Placental pericyte (primary cell): Measurements from ENCODE around the gene SBF1. TPM values are rescaled to one million over a fixed set of nuclear protein-coding genes. Genes with fewer than 3 reads are reported as not detected.

Source experiments
- total RNA-seq: library from RNA; depleted of rRNA; stranded (reverse); fragments of >200 nt; gene quantifications from 2 replicates; pipeline ENCODE4 v1.2.3, GENCODE V29; 2012

Gene SBF1, protein sequence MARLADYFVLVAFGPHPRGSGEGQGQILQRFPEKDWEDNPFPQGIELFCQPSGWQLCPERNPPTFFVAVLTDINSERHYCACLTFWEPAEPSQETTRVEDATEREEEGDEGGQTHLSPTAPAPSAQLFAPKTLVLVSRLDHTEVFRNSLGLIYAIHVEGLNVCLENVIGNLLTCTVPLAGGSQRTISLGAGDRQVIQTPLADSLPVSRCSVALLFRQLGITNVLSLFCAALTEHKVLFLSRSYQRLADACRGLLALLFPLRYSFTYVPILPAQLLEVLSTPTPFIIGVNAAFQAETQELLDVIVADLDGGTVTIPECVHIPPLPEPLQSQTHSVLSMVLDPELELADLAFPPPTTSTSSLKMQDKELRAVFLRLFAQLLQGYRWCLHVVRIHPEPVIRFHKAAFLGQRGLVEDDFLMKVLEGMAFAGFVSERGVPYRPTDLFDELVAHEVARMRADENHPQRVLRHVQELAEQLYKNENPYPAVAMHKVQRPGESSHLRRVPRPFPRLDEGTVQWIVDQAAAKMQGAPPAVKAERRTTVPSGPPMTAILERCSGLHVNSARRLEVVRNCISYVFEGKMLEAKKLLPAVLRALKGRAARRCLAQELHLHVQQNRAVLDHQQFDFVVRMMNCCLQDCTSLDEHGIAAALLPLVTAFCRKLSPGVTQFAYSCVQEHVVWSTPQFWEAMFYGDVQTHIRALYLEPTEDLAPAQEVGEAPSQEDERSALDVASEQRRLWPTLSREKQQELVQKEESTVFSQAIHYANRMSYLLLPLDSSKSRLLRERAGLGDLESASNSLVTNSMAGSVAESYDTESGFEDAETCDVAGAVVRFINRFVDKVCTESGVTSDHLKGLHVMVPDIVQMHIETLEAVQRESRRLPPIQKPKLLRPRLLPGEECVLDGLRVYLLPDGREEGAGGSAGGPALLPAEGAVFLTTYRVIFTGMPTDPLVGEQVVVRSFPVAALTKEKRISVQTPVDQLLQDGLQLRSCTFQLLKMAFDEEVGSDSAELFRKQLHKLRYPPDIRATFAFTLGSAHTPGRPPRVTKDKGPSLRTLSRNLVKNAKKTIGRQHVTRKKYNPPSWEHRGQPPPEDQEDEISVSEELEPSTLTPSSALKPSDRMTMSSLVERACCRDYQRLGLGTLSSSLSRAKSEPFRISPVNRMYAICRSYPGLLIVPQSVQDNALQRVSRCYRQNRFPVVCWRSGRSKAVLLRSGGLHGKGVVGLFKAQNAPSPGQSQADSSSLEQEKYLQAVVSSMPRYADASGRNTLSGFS (N-terminal part only)
- total RNA-seq: 110 TPM in 2 replicates

DNA sequence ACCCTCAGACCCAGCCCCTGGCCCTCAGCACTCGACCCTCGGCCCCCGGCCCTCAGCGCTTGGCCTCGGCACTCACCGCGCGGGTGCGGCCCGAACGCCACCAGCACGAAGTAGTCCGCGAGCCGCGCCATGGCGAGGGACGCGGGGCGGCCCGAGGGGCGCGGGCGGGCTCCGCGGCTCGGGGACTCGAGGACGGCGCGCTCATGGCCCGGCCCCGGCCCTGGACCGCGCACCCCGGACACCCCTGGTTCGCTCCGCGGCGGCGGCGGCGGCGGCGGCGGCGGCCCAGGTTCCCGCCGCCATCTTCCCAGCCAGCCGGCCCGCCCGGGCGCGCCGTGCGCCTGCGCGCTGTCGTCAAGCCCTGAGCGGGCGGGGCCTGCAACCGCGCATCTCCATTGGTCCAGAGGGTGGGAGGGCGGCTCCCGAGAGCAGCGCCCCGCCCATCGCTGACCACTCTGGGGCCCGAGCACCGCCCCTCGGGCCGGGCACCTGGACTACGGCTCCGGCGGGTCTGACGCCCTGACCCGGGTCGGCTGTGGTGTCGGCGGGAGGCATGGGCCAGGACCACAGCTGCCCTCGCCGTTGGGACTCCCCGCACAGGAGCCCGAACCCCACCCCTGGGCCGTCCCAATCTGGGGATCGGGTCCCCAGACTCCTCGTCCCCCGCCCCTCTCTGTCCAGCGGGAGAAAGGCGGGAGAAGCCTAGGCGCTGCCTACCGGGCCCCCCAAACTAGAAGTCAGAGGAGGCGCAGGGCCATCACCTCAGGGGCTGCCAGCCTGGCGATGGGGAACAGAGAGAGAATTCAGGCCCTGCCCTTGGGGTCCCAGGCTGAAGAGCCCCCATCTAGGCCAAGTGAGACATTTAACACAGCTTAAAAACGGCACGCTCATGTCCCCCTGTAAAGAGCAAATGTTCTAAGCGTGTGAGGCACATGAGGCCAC lies at the start of gene SBF1:
Gene SBF1 (minus strand): TSS at position 326 of the 942 bp plus-strand sequence. CDS start 195 bp downstream, at position 131.

DNA sequence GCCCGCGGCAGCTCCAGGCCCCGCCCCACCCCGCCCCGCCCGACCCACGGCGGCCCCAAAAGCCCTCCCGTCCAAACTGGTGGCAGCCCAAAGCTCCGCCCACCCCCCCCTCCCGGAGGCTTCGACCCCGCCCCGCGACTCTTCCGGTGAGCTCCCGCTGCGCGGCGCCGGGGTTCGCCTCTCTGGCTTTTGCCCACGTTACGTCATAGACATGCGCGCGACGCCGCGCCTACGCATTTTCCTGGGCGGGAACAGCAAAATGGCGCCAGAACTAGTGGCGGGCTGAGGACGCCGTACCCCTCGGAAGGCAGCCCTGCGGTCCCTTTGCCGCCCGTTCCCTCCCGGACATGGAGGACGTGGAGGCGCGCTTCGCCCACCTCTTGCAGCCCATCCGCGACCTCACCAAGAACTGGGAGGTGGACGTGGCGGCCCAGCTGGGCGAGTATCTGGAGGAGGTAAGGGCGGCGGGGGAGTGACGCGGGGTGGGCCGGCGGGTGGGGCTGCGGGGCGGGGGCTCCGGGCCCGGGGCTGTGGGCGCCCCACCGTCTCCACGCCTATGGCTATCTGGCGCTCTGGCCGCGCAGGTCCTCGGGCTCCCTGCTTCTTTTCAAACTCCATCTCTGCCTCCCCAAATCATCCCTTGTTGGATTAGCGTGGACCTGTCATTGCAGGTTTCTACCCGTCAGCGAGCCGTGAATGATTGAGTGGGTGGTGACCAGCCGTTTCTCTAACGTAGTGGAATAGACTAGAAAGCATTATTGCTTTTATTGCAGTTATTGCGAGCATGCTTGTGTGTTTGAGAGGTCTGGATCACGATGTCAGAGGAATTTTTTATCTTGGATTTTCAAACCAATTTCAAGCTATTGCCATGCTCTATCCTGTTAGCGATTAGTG lies 33.4 kb upstream of the SBF1 start, which contains the start of gene NCAPH2:
Gene NCAPH2 (plus strand): TSS at position 234 of the 894 bp plus-strand sequence. CDS start 114 bp downstream, at position 348.

GRCh38 chr22:50507421-50507990 lies 32.7 kb upstream of the SBF1 start, which contains the start of gene LMF2:
Gene LMF2 (minus strand): TSS chr22:50507702. CDS start chr22:50507675, 27 bp downstream.

GRCh38 chr22:50486561-50487289 lies 11.9 kb upstream of the SBF1 start, which contains the start of gene MIOX:
Gene MIOX (plus strand): TSS chr22:50486859. CDS start chr22:50486898, 39 bp downstream.

DNA sequence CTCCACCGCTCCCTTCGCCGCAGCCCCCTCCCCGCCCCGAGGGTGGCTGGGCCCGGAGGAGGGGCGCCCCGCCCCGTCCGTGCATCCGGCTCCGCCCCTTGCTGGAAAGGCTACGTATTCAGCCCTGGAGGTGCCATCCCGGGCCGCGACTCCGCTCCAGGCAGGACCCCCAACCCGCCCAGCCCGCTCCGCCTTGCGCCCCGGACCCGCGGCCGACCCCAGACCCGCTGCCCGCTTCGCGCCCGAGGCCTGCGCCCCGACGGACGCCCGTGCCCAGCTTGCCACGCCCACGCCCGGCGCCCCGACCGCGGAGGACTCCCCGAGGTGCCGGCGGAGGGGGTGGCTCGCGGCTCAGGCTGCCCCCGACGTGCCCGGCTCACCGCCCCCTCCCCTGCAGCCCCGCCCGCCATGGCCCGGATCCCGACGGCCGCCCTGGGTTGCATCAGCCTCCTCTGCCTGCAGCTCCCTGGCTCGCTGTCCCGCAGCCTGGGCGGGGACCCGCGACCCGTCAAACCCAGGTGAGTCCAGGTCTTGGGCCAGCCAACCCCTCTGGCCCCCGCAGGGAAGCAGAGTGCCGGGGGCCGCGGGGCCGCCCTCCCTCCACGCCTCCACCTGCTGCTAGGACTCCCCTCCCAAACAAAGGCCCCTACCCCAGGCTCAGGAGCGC lies 6.7 kb upstream of the SBF1 start, which contains the start of gene ADM2:
Gene ADM2 (plus strand): TSS at position 104 of the 667 bp plus-strand sequence. CDS start 305 bp downstream, at position 409.

Other genes with a start within 250 kb of the SBF1 start
- 25.4 and 38.9 TPM in 2 replicates for gene TUBGCP6, start 230.0 kb downstream of the SBF1 start, total RNA-seq
- gene HDAC10, start 223.8 kb downstream of the SBF1 start, total RNA-seq: 20.4 and 24.1 TPM in 2 replicates
- 41.5 and 55.6 TPM in 2 replicates for gene MAPK12, start 213.4 kb downstream of the SBF1 start, total RNA-seq
- gene MAPK11, start 204.7 kb downstream of the SBF1 start, total RNA-seq: 4.2 and 10.3 TPM in 2 replicates
- gene PLXNB2, start 167.4 kb downstream of the SBF1 start, total RNA-seq: 174 and 339 TPM in 2 replicates
- 1.7 and 3.3 TPM in 2 replicates for gene DENND6B, start 148.0 kb downstream of the SBF1 start, total RNA-seq
- gene PPP6R2, start 131.7 kb downstream of the SBF1 start, total RNA-seq: 69.4 and 72.3 TPM in 2 replicates
- 2.7 and 13.3 TPM in 2 replicates for gene ADM2, start 6.5 kb upstream of the SBF1 start, total RNA-seq
- 0.14 TPM in 1 of 2 replicates, not detected in the other for gene MIOX, start 11.8 kb upstream of the SBF1 start, total RNA-seq
- gene LMF2, start 32.7 kb upstream of the SBF1 start, total RNA-seq: 60.6 and 130 TPM in 2 replicates
- gene NCAPH2, start 33.2 kb upstream of the SBF1 start, total RNA-seq: 24.9 and 75.3 TPM in 2 replicates
- gene SCO2, start 50.6 kb upstream of the SBF1 start, total RNA-seq: 3.7 and 4.9 TPM in 2 replicates
- gene TYMP, start 55.0 kb upstream of the SBF1 start, total RNA-seq: 34.4 and 236 TPM in 2 replicates
- gene KLHDC7B, start 70.9 kb upstream of the SBF1 start, total RNA-seq: 5.3 TPM in 1 of 2 replicates, not detected in the other
- not detected in 2 replicates for gene SYCE3, start 87.9 kb upstream of the SBF1 start, total RNA-seq
- 3.9 and 9.8 TPM in 2 replicates for gene CPT1B, start 103.4 kb upstream of the SBF1 start, total RNA-seq
- gene CHKB, start 107.8 kb upstream of the SBF1 start, total RNA-seq: 26.9 and 44.6 TPM in 2 replicates
- 0.14 and 1.5 TPM in 2 replicates for gene MAPK8IP2, start 125.8 kb upstream of the SBF1 start, total RNA-seq
- gene ARSA, start 153.1 kb upstream of the SBF1 start, total RNA-seq: 27.3 and 38.1 TPM in 2 replicates
- 1.1 TPM in 2 replicates for gene SHANK3, start 197.8 kb upstream of the SBF1 start, total RNA-seq